ENCODE data around the gene ST7.

GRCh38 chr7:117155694-117156093 is 202.4 kb downstream of the ST7 start:
- no peak for TF ChIP-seq EZH2 (IDR thresholded peaks at IDR 0.05; ENCODE audit: borderline replicate concordance)
- TF ChIP-seq, protein P1, sequence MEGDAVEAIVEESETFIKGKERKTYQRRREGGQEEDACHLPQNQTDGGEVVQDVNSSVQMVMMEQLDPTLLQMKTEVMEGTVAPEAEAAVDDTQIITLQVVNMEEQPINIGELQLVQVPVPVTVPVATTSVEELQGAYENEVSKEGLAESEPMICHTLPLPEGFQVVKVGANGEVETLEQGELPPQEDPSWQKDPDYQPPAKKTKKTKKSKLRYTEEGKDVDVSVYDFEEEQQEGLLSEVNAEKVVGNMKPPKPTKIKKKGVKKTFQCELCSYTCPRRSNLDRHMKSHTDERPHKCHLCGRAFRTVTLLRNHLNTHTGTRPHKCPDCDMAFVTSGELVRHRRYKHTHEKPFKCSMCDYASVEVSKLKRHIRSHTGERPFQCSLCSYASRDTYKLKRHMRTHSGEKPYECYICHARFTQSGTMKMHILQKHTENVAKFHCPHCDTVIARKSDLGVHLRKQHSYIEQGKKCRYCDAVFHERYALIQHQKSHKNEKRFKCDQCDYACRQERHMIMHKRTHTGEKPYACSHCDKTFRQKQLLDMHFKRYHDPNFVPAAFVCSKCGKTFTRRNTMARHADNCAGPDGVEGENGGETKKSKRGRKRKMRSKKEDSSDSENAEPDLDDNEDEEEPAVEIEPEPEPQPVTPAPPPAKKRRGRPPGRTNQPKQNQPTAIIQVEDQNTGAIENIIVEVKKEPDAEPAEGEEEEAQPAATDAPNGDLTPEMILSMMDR (IDR thresholded peaks at IDR 0.05; ENCODE audit: poor library complexity): no peak
- TF ChIP-seq EZH2phosphoT487 (IDR thresholded peaks at IDR 0.05; ENCODE audit: low read depth, severe bottlenecking, unreplicated experiment): no peak

Data from hepatocyte (in vitro differentiated cells).